HepG2 (cell line): ENCODE measurements around the gene SLC6A12.

Source experiments
- ADNP ChIP-seq: sonication (generic); formaldehyde crosslinking; IDR thresholded peaks from 2 replicates; pipeline ENCODE4 v1.4.0; 2020; ENCODE audit warnings: missing genetic modification reagents
- CTCF ChIP-seq: sonication (generic); formaldehyde crosslinking; IDR thresholded peaks from 2 replicates; pipeline ENCODE4 v1.5.0; 2020; ENCODE audit warnings: mild to moderate bottlenecking, missing genetic modification reagents, moderate library complexity
- POGZ ChIP-seq: sonication (generic); formaldehyde crosslinking; IDR thresholded peaks from 2 replicates; pipeline ENCODE4 v1.4.0; 2020; ENCODE audit warnings: mild to moderate bottlenecking, missing genetic modification reagents
- POLR2A ChIP-seq, 2 experiments: IDR thresholded peaks; 2 replicates each; pipeline ENCODE4 v1.6.1; 2011; ENCODE audit warnings: low read depth in 2 of 2, low read length in 2 of 2, mild to moderate bottlenecking in 1 of 2, moderate library complexity in 1 of 2; ENCODE audit not compliant: insufficient read depth in 1 of 2
- ZNF646 ChIP-seq: sonication (generic); formaldehyde crosslinking; IDR thresholded peaks from 2 replicates; pipeline ENCODE4 v1.9.0; 2021; ENCODE audit warnings: mild to moderate bottlenecking, missing genetic modification reagents

- no peak for TF ChIP-seq ZNF646 (CRISPR knock-in tag)
- no peak for TF ChIP-seq CTCF
- no peak for TF ChIP-seq ADNP (CRISPR knock-in tag)
- TF ChIP-seq POLR2A (IDR thresholded peaks at IDR 0.05; ENCODE audit: insufficient read depth in 1 of 2, low read depth in 2 of 2, low read length in 2 of 2), result no peak
- no peak for TF ChIP-seq POGZ (CRISPR knock-in tag)
These were observed 35.8 kb downstream of the SLC6A12 start for GRCh38 chr12:177980-178828.
